Neural progenitor cell (in vitro differentiated cells): ENCODE measurements around the gene HTR6.

Source experiments
- CTCF ChIP-seq: fragments of 200-600 bp; sonication (generic); IDR thresholded peaks from 2 replicates; pipeline ENCODE4 v1.5.1; 2017; ENCODE audit warnings: antibody characterized with exemption, mild to moderate bottlenecking
- EZH2phosphoT487 ChIP-seq: fragments of 200-600 bp; sonication (generic); IDR thresholded peaks from 2 replicates; pipeline ENCODE4 v1.6.1; 2017; ENCODE audit warnings: antibody characterized with exemption

- no peak for TF ChIP-seq EZH2phosphoT487
- no peak for TF ChIP-seq CTCF
Observed at GRCh38 chr1:19668888-19669287, 4.2 kb downstream of the HTR6 start.
